CD4-positive, alpha-beta T cell treated with Interleukin-1 beta for 1 hour (primary cell): ENCODE measurements around the gene TPTE.
"Not testable (repeated sequence)": the region's sequence is repeated elsewhere in the genome, so short reads cannot be mapped to it uniquely, and the experiment has no call there.

Source experiments
- DNase-seq, 2 donors: peaks; one replicate each; pipeline ENCODE4 v3.0.0-alpha.2; 2020 to 2022

TPTE gene

DNA sequence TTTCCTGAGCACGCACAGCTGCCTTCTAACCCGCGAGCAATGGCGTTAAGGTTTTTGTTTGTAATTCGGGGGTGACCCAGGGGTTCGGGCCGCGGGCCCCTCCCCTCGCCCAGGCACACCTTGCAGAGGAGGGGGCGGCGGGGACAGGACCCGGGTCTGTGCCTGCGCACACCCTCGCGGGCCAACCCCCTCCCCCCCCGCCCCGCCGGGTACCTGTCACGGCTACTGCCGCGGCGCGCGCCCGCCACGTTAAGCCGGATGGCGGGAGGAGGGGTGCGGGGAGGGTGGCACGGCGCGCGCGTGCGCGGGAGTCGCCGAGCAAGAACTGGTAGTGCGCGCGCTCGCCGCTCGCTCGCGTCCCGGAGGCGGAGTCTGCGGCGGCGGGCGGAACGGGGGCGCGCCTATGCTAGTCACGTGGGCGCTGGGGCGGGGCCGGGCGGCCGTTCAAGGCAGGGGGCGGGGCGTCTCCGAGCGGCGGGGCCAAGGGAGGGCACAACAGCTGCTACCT lies at the start of gene TPTE:
TPTE (plus strand) TSS at position 493 of the 508 bp plus-strand sequence. CDS start 17,141 bp downstream, outside the sequence.
- DNase-seq, result no peak

DNA sequence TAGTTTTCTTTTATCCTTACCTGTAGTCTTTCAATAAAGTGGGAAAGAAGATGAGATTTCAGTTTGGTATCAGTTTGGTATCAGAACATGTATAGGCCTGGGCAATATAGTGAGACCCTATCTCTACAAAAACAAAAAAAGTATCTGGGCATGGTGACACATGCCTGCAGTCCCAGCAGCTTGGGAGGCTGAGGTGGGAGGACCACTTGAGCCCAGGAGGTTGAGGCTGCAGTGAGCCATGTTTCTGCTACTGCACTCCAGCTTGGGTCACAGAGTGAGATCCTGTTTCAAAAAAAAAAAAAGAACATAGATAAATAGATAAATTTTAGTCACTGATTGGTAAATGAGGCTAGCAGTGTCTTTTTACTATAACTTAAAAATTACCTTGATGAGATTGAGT lies 49.4 kb upstream of the TPTE start:
- DNase-seq, result not testable (repeated sequence)

DNA sequence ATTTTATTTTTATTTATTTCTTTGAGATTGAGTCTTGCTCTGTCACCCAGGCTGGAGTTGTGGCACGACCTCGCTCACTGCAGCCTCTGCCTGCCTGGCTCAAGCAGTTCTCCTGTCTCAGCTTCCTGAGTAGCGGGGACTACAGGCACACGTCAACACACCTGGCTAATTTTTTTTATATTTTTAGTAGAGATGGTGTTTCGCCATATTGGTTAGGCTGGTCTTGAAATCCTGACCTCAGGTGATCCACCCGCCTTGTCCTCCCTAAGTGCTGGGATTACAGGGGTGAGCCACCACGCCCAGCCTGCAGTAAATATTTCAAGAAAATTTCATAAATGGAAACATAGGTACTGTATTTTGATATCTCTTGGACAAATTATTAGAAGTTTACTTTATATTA lies 43.6 kb upstream of the TPTE start:
- DNase-seq, result not testable (repeated sequence)

DNA sequence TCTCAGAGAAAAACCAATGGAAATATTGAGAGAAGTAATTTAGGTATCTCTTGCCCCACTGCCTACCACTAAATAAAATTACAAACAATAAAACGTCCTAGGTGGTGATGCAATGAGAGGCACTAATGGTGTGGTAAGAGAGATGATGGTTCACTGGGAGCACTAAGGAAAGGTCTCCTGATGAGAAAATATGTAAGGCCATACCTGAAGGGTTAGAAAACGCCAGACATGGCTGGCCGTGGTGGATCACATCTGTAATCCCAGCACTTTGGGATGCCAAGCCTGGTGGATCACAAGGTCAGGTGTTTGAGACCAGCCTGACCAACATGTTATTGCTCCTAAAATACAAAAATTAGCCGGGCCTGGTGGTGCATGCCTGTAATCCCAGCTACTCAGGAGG lies 41.5 kb upstream of the TPTE start:
- DNase-seq, result not testable (repeated sequence)

DNA sequence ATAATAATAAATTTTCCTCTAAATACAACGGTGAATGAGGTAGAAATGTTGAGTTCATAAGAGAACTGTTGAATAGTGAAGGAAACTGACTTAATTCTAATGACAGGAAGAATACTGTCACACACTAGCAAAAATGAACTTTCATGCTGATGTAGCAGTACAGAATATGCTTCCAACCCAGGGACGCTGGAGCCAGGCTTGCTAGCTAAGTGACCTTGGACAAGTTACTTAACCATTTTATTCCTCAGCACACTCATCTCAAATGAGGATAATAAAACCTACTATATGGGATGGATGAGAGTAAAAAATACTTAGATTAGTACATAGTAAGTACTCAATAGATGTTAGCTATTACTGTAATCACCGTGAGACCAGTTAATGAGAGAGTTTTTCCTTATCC lies 36.5 kb upstream of the TPTE start:
- DNase-seq, result not testable (repeated sequence)

DNA sequence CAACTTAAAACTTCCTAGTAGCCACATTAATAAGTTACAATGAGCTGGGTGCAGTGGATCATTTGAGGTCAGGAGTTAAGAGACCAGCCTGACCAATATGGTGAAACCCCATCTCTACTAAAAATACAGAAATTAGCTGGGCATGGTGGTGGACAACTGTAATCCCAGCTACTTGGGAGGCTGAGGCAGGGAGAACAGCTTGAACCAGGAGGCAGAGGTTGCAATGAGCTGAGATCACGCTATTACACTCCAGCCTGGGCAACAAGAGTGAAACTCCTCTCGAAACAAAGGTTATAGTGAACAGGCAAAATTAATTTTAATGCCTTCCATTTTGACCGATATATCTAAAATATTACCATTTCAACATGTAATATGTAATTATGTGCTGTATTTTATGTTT lies 30.9 kb upstream of the TPTE start:
- DNase-seq, result not testable (repeated sequence)

DNA sequence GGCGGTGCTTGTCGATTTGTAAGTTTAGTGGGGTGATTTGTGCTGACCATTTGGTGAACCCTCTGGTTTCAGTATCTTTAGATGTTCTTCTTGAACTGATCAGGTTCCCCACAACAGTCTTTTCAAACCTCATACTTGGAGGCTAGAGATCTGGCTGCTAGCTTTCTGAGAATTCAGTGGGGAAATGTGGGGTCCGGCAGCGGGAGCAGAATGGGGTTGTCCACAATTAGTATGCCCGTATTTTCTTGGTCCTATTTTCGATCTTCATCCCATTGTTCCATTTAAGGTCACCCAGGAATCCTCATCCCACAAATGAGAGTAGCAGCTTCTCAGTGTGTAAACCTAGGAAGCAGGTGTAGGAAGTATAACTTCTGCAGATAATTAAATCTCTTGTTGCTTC lies 10.3 kb upstream of the TPTE start:
- DNase-seq, result no peak

DNA sequence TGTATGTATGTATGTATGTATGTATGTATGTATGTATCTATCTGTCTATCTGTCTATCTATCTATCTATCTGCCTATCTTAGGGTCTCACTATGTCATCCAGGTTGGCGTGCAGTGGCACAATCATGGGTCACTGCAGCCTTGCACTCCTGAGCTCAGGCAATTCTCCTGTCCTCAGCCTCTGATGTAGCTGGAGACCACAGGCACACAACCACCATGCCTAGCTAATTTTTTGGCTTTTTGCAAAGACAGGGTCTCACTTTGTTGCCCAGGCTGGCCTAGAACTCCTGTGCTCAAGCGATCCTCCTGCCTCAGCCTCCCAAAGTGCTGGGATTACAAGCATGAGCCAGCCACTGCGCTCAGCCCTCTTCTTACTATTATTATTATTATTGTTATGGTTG lies 4.5 kb upstream of the TPTE start:
- DNase-seq, result not testable (repeated sequence)

DNA sequence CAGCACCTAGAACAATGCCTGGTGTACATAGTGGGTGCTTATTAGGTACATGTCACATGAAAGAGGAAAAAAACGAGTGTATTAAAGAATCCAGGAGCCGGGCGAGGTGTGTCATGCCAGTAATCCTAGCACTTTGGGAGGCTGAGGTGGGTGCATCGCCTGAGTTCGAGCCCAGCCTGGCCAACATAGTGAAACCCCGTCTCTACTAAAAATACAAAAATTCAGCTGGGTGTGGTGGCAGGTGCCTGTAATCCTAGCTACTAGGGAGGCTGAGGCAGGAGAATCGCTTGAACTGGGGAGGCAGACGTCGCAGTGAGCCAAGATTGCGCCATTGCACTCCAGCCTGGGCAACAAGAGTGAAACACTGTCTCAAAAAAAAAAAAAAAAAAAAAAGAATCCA lies 3.5 kb upstream of the TPTE start:
- DNase-seq, result not testable (repeated sequence)

DNA sequence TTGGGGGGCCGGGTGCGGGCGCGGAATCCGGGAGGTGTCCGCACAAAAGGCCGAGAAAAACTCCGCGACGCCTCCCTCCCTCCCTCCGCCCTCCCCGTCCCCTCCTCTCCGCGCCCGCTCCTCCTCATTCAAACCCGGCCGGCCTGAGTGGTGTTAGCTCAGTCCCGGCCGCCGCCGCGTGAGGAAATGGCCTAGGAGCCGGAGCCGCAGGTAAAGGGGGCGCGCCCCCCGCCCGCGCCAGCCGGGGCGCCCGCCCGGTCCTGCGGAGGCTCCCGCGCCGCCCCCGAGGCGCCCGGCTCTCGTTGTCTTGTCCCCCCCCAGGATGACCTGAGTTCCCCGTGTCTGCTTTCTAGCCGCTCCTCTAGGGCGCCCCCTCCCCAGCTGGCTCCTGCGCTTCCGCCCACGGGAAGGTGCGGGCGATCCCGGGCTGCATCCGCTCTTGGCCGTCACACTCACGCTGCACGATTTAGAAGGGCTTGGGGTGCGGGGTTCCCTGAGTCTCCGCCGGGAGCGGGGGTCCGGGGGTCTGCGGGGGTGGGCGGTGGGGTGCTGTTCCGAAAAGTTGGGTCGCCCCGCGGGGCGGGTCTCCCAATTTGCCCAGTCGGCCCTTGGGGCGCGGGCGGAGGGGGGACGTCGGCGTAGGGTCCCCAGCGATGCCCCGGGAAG lies 585 bp downstream of the TPTE start:
- DNase-seq, result not testable (repeated sequence)

DNA sequence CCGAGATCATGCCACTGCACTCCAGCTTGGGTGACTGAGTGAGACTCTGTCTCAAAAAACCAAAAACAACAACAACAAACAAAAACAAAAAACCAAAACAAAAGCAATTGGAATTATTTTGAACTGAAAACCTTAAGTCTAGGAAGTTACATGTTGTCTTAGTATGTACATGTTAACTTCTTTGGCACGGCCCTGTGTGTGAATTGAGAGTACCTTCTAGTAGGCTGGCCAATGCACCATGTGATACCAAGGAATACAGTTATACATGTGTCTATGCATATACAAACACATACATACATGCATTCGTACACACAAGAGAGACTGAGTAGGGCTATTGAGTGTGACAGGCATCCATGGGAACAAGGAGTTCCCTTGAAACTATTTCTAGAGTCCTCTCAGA lies 18.6 kb downstream of the TPTE start:
- no peak for DNase-seq

DNA sequence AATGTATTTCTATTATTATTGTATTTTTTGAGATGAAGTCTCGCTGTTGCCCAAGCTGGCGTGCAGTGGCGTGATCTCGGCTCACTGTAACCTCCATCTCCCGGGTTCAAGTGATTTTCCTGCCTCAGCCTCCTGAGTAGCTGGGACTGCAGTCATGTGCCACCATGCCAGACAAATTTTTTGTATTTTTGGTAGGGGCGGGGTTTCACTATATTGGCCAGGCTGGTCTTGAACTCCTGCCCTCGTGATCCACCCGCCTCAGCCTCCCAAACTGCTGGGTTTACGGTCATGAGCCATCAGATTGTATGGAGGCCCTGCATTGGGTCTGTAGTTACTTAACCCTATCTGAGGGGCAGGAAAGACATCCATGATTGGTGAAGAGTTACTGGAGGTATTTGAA lies 23.0 kb downstream of the TPTE start:
- not testable (repeated sequence) for DNase-seq

DNA sequence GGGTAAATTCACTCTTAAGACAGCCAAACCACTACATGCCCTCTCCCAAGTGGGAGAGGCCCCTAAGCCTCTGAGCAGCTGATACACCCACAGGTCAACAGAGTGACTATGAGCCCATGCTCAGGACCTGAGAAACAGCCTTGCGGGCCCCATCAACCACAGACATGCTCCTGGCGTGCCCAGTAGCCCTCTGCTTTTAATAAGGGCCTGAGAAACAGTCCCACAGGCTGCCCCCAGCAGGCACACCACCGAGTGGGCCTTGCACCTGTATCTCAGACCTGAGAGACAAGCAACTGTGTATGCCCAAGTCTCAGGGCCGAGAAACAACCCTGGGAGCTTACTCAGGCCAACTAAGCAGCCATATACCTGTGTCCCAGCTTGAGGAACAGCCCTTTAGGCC lies 26.5 kb downstream of the TPTE start:
- not testable (repeated sequence) for DNase-seq

DNA sequence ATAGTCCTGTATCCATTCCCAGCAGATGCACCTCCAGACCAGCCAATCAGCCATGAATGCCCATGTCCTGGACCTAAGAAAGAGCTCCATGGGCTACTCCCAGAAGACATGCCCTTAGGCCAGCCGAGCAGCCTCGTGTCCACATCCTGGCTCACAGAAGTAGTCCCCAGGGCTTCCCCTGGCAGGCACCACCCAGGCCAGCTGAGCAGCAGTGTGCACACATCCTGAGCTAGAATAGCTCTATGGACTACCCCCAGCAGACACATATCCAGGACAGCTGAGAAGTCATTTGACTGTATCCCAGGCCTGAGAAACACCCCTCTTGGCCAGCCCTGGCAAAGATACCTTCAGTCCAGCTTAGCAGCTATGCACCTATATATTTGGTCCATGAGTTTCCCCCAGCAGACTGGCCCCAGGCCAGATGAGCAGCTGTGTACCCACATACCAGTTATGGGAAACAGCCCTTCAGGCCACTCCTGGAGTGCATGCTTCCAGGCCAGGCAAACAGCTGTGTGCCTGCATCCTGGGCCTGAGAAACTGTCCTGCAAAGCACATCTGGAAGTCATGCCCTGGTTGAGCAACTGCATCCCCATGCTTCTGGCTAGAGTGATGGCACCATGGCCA lies 27.1 kb downstream of the TPTE start:
- DNase-seq, result not testable (repeated sequence)

DNA sequence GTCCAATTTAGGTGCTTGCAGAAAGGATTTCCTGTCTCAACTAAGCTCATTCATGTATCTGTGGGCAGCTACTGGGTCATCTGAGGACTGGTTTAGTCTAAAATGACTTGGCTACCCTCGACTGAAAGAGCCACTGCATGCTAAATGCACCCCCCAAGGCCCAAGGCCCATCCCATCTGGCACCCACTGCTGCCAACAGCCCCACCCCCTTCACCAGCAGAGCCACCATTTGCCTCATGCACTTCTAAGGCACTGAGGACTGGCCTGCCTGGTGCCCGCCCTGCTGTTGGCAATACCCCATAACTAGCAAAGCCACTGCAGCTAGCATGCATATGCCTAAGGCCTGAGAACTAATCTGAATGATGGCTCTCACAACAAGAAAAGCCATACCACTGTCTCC lies 49.4 kb downstream of the TPTE start:
- not testable (repeated sequence) for DNase-seq

DNA sequence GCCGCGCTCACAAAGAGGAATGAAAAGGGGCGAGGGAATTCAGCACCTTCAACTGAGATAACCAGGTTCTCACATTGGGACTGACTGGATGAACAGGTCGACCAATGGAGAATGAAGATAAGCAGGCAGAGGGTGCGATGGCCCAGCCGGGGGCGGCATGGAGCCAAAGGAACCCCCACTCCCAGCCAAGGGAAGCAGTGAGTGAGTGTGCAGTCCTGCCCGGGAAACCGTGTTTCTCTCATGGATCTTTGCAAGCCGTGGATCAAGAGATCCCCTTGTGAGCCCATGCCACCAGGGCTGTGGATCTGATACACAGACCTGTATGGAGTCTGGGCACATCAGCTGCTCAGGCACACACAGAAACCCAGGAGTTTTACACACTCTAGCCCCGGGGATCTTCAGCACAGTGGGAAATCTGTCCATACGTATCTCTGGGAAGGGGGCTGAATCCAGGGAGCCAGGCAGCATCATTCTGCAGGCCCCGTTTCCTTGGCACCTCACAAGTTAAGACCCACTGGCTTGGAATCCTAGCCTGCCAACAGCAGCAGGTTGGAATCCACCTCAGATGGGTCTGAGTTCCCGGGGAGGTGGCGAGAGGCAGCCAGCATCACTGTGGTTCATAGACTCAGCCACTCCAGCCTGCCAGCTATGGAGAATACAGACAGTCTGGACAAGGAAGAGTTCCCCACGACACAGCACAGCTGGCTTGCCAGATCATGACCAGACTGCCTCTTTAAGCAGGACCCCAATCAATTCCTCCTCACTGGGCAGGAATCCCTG lies 53.3 kb downstream of the TPTE start:
- not testable (repeated sequence) for DNase-seq

DNA sequence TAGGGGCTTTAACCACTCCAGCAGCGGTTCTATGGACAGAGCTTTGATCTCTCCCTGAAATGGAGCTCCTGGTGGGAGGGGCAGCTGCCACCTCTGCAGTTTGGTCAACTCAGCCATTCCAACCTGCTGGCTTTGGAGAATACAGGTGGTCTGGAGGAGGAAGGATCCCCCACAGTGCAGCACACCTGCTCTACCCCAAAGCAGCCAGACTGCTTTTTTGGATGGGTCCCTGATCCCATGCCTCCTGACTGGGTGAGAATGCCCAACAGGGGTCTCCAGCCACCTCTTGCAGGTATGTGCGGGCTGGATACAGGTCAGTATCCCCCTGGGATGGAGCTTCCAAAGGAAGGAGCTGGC lies 53.9 kb downstream of the TPTE start:
- no peak for DNase-seq

DNA sequence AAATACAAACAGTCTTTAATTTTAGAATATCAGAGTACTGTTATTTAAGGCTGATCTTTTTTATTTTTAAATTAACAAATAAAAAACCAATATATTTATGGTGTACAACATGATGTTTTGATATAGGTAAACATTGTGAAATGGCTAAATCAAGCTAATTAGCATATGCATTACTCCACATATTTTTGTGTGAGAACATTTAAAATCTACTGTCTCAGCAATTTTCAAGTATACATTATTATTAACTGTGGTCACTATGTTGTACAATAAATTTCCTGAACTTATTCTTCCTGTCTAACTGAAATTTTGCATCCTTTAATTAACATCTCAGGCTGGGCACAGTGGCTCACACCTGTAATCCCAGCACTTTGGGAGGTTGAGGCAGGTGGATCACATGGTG lies 57.5 kb downstream of the TPTE start:
- DNase-seq, result not testable (repeated sequence)

DNA sequence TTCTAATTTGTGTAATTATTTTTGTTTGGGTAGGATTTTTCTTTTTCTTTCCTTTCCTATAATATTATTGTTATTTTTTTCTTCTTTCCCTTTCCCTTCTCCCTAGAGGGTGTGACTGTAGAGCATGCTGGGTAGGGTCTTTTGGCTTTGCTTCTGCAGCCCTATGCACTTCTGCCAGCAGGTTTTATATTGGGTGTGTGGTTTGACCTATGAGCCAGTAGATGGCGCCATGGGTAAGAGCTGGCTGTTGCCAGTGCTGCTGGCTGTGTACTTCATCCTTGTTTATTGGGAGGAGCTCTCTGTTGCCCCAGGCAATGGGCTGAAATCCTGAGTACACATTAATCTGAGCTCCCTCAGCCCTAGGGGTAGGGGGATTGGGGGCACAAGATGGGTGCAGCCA lies 67.7 kb downstream of the TPTE start:
- not testable (repeated sequence) for DNase-seq

DNA sequence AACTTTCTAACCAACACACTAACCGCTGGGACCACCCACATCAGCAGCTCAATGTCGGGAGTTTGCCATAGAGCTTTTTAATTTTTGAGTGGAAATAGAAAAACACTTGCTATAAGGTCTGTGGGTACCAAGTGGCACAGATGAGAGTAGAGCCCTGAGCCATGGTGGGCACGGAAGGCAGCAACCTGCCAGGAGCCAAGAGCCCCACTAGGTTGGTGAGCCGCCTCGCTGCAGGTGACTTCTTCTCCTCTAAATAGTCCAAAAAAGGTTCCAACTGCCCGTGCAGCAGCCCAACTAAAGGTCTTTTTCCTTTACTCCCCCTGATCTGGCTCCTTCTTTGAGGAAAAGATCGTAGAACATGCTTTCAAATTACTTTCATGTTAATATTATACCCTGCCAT lies 85.7 kb downstream of the TPTE start:
- DNase-seq, result not testable (repeated sequence)

DNA sequence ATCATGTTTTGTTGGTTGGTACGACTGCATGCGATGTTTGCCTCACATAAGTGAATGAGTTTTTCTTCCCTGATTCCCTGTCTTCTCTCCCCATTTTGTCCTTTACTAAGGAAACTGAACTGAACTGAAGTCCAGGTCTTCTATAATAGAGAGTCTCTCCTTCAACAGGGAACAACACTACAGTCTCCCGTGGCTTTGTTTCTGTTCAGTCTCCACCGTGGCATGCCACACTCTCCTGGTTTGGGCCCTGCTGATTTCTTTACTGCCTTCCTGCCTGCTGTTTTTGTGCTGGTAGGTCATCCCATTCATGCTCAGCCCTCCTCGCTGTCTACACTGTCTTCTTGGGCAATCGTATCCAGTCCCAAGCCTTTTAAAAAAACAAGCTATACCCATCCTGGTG lies 92.9 kb downstream of the TPTE start:
- DNase-seq, result not testable (repeated sequence)

DNA sequence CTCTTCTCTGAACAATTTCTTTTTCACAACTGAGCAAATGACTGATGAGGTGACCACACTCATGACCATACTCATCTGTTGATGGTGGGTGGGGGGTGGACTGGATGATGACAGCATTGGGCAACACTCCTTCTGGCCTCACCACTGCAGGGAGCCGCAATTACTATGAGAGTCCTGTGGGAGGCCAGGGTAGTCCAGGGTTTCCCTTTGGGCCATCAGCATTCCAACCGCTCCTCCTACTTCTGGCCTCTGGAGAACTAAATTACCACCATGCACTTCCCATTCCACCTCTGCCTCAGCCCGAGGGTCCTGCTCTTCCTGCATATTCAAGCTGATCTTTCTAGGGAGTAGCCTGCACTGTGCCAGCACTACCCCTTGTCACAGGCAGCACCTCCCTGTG lies 94.7 kb downstream of the TPTE start:
- DNase-seq, result not testable (repeated sequence)

DNA sequence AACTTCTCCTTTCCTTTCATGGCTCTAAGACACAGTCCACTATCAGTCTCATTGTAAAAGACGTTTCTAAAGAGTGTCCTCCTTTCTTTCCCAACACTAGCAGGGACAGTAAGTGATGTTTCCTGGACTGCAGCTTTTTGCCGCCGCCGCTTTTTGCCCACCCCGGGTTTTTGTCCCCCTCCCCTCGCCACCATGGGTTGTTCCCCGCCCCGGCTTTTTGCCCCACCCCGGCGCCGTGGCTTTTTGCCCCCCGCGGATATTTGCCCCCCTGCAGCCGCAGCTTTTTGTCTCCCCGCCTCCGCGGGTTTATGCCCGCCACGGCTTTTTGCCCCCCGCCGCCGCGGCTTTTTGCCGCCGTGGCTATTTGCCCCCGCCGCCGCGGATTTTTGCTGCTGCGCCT lies 95.2 kb downstream of the TPTE start:
- no peak for DNase-seq
